Fibroblast of the aortic adventitia (primary cell): ENCODE results near the gene MRPL39. TPM values are rescaled to one million over a fixed set of nuclear protein-coding genes. Genes with fewer than 3 reads are reported as not detected.

Experiments
- DNase-seq: peaks from one replicate; pipeline ENCODE4 v3.0.0-alpha.2; 2010; ENCODE audit warnings: low read depth
- H3K4me3 ChIP-seq: 2 replicates; pipeline ENCODE4 v1.5.1; 2011; ENCODE audit warnings: low read depth, mild to moderate bottlenecking, control low read depth, low read length, moderate library complexity
- CTCF ChIP-seq: IDR thresholded peaks from 2 replicates; pipeline ENCODE4 v1.5.1; 2011; ENCODE audit warnings: mild to moderate bottlenecking, low read length, control low read depth, inconsistent platforms; ENCODE audit not compliant: insufficient read depth
- total RNA-seq: library from RNA; depleted of rRNA; stranded (reverse); fragments of >200 nt; gene quantifications from 2 replicates; pipeline ENCODE4 v1.2.3, GENCODE V29; 2012; ENCODE audit warnings: low replicate concordance

The MRPL39 gene
- total RNA-seq = 7.6 and 36.1 TPM in 2 replicates

GRCh38 chr21:25607151-25608043 is at the start of gene MRPL39:
MRPL39 (minus strand) TSS chr21:25607481; CDS start chr21:25607475, 6 bp downstream.
- peak within 1 kb of the TSS; percentile 92 for H3K4me3 ChIP-seq
- DNase-seq = peak; percentile 86
- peak; percentile 74 for TF ChIP-seq CTCF

GRCh38 chr21:25656412-25656811 is 49.1 kb upstream of the MRPL39 start:
- no peak overlapping the region for H3K4me3 ChIP-seq
- no peak for TF ChIP-seq CTCF
- no peak for DNase-seq

- TF ChIP-seq CTCF = no peak
- H3K4me3 ChIP-seq = no peak overlapping the region
- DNase-seq = no peak
Observed at GRCh38 chr21:25649146-25649545, 41.9 kb upstream of the MRPL39 start.

GRCh38 chr21:25647647-25648046 is 40.4 kb upstream of the MRPL39 start:
- no peak overlapping the region for H3K4me3 ChIP-seq
- no peak for DNase-seq
- TF ChIP-seq CTCF = no peak

GRCh38 chr21:25646474-25646873 is 39.2 kb upstream of the MRPL39 start:
- TF ChIP-seq CTCF = no peak
- no peak for DNase-seq
- H3K4me3 ChIP-seq = no peak overlapping the region

GRCh38 chr21:25643486-25643885 is 36.2 kb upstream of the MRPL39 start:
- H3K4me3 ChIP-seq = no peak overlapping the region
- TF ChIP-seq CTCF = no peak

More at GRCh38 chr21:25643486-25643885, 36.2 kb upstream of the MRPL39 start:
- DNase-seq = no peak
